ENCODE results near the gene SFRP5. TPM values are rescaled to one million over a fixed set of nuclear protein-coding genes. Genes with fewer than 3 reads are reported as not detected.

SFRP5 gene
- total RNA-seq, 4 donors from 2014 or later: 0.25 to 2.2 (median 0.93) TPM; not detected in 1

GRCh38 chr10:97779975-97780374 lies 8.2 kb upstream of the SFRP5 start:
- DNase-seq (no peak), ATAC-seq (no peak)
- no peaks in the 10 kb centered on the region for H3K27me3 ChIP-seq
- intact Hi-C loops (cut with DNase I; ENCODE audit: low total_unique reads): no loop called here
- no peak for TF ChIP-seq CTCF (IDR thresholded peaks at IDR 0.05 in 4 of 5, conservative IDR thresholded peaks at IDR 0.05 in 1 of 5)
- in situ Hi-C loops (cut with MboI; ENCODE audit: low sequenced_read_pairs in 4 of 4): loop anchor here in 1 of 4 donors (25.0 kb wide), 1 partner anchor 257 kb away; the partner anchor contains the start of gene CRTAC1
- no peak overlapping the region for H3K4me3 ChIP-seq
- no peaks in the 10 kb centered on the region for H3K9me3 ChIP-seq
- peaks cover 4 to 21% of the 10 kb centered on the region in 2 donors for H3K4me1 ChIP-seq
- no peak overlapping the region for H3K27ac ChIP-seq
- no peaks in the 10 kb centered on the region for H3K36me3 ChIP-seq

GRCh38 chr10:97779492-97779891 lies 7.7 kb upstream of the SFRP5 start:
- no peaks in the 10 kb centered on the region for H3K9me3 ChIP-seq
- no peak for ATAC-seq
- peaks cover 4 to 21% of the 10 kb centered on the region in 2 donors for H3K4me1 ChIP-seq
- intact Hi-C loops (cut with DNase I; ENCODE audit: low total_unique reads) (no loop called here), in situ Hi-C loops (cut with MboI; ENCODE audit: low sequenced_read_pairs in 4 of 4) (loop anchor here in 1 of 4 donors (25.0 kb wide), 1 partner anchor 258 kb away; the partner anchor contains the start of gene CRTAC1)
- H3K27me3 ChIP-seq: no peaks in the 10 kb centered on the region
- DNase-seq: no peak
- TF ChIP-seq POLR2A (IDR thresholded peaks at IDR 0.05) (no peak), CTCF (IDR thresholded peaks at IDR 0.05 in 4 of 5, conservative IDR thresholded peaks at IDR 0.05 in 1 of 5) (no peak)
- no peaks in the 10 kb centered on the region for H3K36me3 ChIP-seq
- no peak overlapping the region for H3K27ac ChIP-seq
- no peak overlapping the region for H3K4me3 ChIP-seq

GRCh38 chr10:97778452-97779302 lies 6.9 kb upstream of the SFRP5 start:
- DNase-seq: no peak
- Histone ChIP-seq H3K4me3 (no peak overlapping the region), H3K27me3 (no peaks in the 10 kb centered on the region), H3K4me1 (peaks cover 4 to 21% of the 10 kb centered on the region in 2 donors), H3K9me3 (no peaks in the 10 kb centered on the region), H3K36me3 (no peaks in the 10 kb centered on the region), H3K27ac (no peak overlapping the region)
- in situ Hi-C loops (cut with MboI; ENCODE audit: low sequenced_read_pairs in 4 of 4): loop anchor here in 1 of 4 donors (25.0 kb wide), 1 partner anchor 259 kb away; the partner anchor contains the start of gene CRTAC1
- ATAC-seq: no peak
- intact Hi-C loops (cut with DNase I; ENCODE audit: low total_unique reads): no loop called here
- TF ChIP-seq CTCF (IDR thresholded peaks at IDR 0.05 in 4 of 5, conservative IDR thresholded peaks at IDR 0.05 in 1 of 5): no peak
- TF ChIP-seq POLR2A (IDR thresholded peaks at IDR 0.05): no peak

- DNase-seq (no peak), ATAC-seq (no peak)
- H3K27ac ChIP-seq: no peak overlapping the region
- peaks cover 0 to 15% of the 10 kb centered on the region in 2 donors for H3K4me1 ChIP-seq
- no peak for TF ChIP-seq CTCF (IDR thresholded peaks at IDR 0.05 in 4 of 5, conservative IDR thresholded peaks at IDR 0.05 in 1 of 5)
- TF ChIP-seq POLR2A (IDR thresholded peaks at IDR 0.05): no peak
- H3K36me3 ChIP-seq: no peaks in the 10 kb centered on the region
- no peak overlapping the region for H3K4me3 ChIP-seq
- no peaks in the 10 kb centered on the region for H3K9me3 ChIP-seq
- in situ Hi-C loops (cut with MboI; ENCODE audit: low sequenced_read_pairs in 4 of 4): loop anchor here in 1 of 4 donors (25.0 kb wide), 1 partner anchor 260 kb away; the partner anchor contains the start of gene CRTAC1
- peaks cover 0 to 6% (median 3%) of the 10 kb centered on the region in 3 donors for H3K27me3 ChIP-seq
- intact Hi-C loops (cut with DNase I; ENCODE audit: low total_unique reads): no loop called here
Observed at GRCh38 chr10:97777143-97777542, 5.3 kb upstream of the SFRP5 start.

All from gastrocnemius medialis (tissue), 4 donors.